Liver (tissue), 9 donors: ENCODE data around the gene EXOSC5. TPM values are rescaled to one million over a fixed set of nuclear protein-coding genes. Genes with fewer than 3 reads are reported as not detected.

Experiments used
- DNase-seq: peaks from one replicate; pipeline ENCODE4 v3.0.0-alpha.2; 2017; ENCODE audit warnings: low spot score
- H3K27ac ChIP-seq, 2 donors: one replicate each; pipeline ENCODE4 v1.7.0; 2013; ENCODE audit warnings: inconsistent platforms in 2 of 2, low read length in 2 of 2, control low read depth in 1 of 2, low read depth in 1 of 2, mild to moderate bottlenecking in 1 of 2
- H3K27me3 ChIP-seq, 4 donors: one replicate each; pipeline versions ENCODE4 v1.6.1 to v1.7.0; 2013; ENCODE audit warnings: low read length in 3 of 4, inconsistent platforms in 1 of 4, mild to moderate bottlenecking in 1 of 4, moderate library complexity in 1 of 4; ENCODE audit not compliant: control insufficient read depth in 4 of 4, insufficient read depth in 4 of 4
- H3K36me3 ChIP-seq, 4 donors: one replicate each; pipeline versions ENCODE4 v1.6.1 to v1.7.0; 2013; ENCODE audit warnings: low read length in 3 of 4, mild to moderate bottlenecking in 3 of 4, low read depth in 1 of 4, moderate library complexity in 1 of 4; ENCODE audit not compliant: control insufficient read depth in 4 of 4, insufficient read depth in 3 of 4
- H3K4me1 ChIP-seq, 4 donors: one replicate each; pipeline versions ENCODE4 v1.6.1 to v1.7.0; 2013; ENCODE audit warnings: low read length in 3 of 4, mild to moderate bottlenecking in 3 of 4, moderate library complexity in 1 of 4; ENCODE audit not compliant: control insufficient read depth in 4 of 4, insufficient read depth in 4 of 4
- H3K4me3 ChIP-seq, 3 donors: one replicate each; pipeline versions ENCODE4 v1.6.1 to v1.7.0; 2013; ENCODE audit warnings: low read length in 3 of 3, control low read depth in 1 of 3, low read depth in 1 of 3, mild to moderate bottlenecking in 1 of 3
- H3K9ac ChIP-seq, 2 donors: one replicate each; pipeline ENCODE4 v1.7.0; 2013; ENCODE audit warnings: low read length in 2 of 2, mild to moderate bottlenecking in 2 of 2, moderate library complexity in 2 of 2, control low read depth in 1 of 2, low read depth in 1 of 2
- H3K9me3 ChIP-seq, 4 donors: one replicate each; pipeline versions ENCODE4 v1.6.1 to v1.7.0; 2013; ENCODE audit warnings: low read length in 3 of 4; ENCODE audit not compliant: control insufficient read depth in 4 of 4
- EGR1 ChIP-seq, 2 donors: IDR thresholded peaks; 2 replicates each; pipeline ENCODE4 v1.6.1; 2016 to 2018; ENCODE audit warnings: antibody characterized with exemption in 2 of 2, low read depth in 2 of 2
- FOXA1 ChIP-seq: IDR thresholded peaks from 2 replicates; pipeline ENCODE4 v1.6.1; 2016; ENCODE audit warnings: antibody characterized with exemption
- FOXA2 ChIP-seq: IDR thresholded peaks from 2 replicates; pipeline ENCODE4 v1.6.1; 2016; ENCODE audit warnings: antibody characterized with exemption
- HNF4A ChIP-seq, 2 donors: conservative IDR thresholded peaks; 2 replicates each; pipeline ENCODE4 v1.6.1; 2016; ENCODE audit warnings: antibody characterized with exemption in 2 of 2, mild to moderate bottlenecking in 2 of 2
- NR2F2 ChIP-seq: IDR thresholded peaks from 2 replicates; pipeline ENCODE4 v1.6.1; 2016; ENCODE audit warnings: antibody characterized with exemption
- RAD21 ChIP-seq, 2 donors: IDR thresholded peaks; 2 replicates each; pipeline ENCODE4 v1.6.1; 2016; ENCODE audit warnings: antibody characterized with exemption in 2 of 2, mild to moderate bottlenecking in 2 of 2
- RXRA ChIP-seq, 2 donors: IDR thresholded peaks; 2 replicates each; pipeline ENCODE4 v1.6.1; 2017 to 2018; ENCODE audit warnings: antibody characterized with exemption in 2 of 2, mild to moderate bottlenecking in 1 of 2
- SP1 ChIP-seq: IDR thresholded peaks from 2 replicates; pipeline ENCODE4 v1.6.1; 2018; ENCODE audit warnings: antibody characterized with exemption, mild to moderate bottlenecking
- TAF1 ChIP-seq: conservative IDR thresholded peaks from 2 replicates; pipeline ENCODE4 v1.6.1; 2016; ENCODE audit warnings: antibody characterized with exemption, mild to moderate bottlenecking
- YY1 ChIP-seq: IDR thresholded peaks from 2 replicates; pipeline ENCODE4 v1.6.1; 2016; ENCODE audit warnings: antibody characterized with exemption, mild to moderate bottlenecking
- WGBS: extraction: QIAGEN DNeasy Blood & Tissue Kit; methylation state at CpG from one replicate; pipeline ENCODE4 v1.1.7; 2013; 5-methylcytosine and 5-hydroxymethylcytosine counted together
- polyA plus RNA-seq, 2 donors: library from polyadenylated mRNA; stranded (reverse) in 1 of 2; unstranded in 1 of 2; fragments of 200-250 nt in 1 of 2; fragments of >200 nt in 1 of 2; fragmentation: Nextera tagmentation in 1 of 2; extraction: Ambion mirVana in 1 of 2; gene quantifications; one replicate each; pipeline versions ENCODE4 v1.2.1 to v1.2.3, GENCODE V29; 2013 to 2015
- total RNA-seq, 2 donors: library from RNA; depleted of rRNA; stranded (reverse); fragments of >200 nt; gene quantifications; one replicate each; pipeline ENCODE4 v1.2.3, GENCODE V29; 2014
- TF ChIP-seq, protein P1 (sequence below): fragments of 150-350 bp; IDR thresholded peaks from 2 replicates; pipeline ENCODE4 v1.5.1; 2017; ENCODE audit warnings: improper control_type of control experiment, low read depth, low read length; ENCODE audit not compliant: missing input control
- TF ChIP-seq, protein P2 (sequence below): IDR thresholded peaks from 2 replicates; pipeline ENCODE4 v1.6.1; 2016; ENCODE audit warnings: antibody characterized with exemption
- TF ChIP-seq, protein P3 (sequence below): IDR thresholded peaks from 2 replicates; pipeline ENCODE4 v1.6.1; 2016; ENCODE audit warnings: antibody characterized with exemption, mild to moderate bottlenecking
- TF ChIP-seq, protein P4 (sequence below): IDR thresholded peaks from 2 replicates; pipeline ENCODE4 v1.6.1; 2016; ENCODE audit warnings: antibody characterized with exemption
- donor health status: healthy.
- donor health status: healthy.
- donor health status: healthy.
- donor health status: healthy.
- donor health status: healthy.

Gene EXOSC5
- total and polyA plus RNA-seq, 4 donors = 8.3 to 26.7 (median 18.9) TPM

GRCh38 chr19:41434450-41434849, 37.3 kb upstream of the EXOSC5 start (continued):
- TF ChIP-seq, protein P1, sequence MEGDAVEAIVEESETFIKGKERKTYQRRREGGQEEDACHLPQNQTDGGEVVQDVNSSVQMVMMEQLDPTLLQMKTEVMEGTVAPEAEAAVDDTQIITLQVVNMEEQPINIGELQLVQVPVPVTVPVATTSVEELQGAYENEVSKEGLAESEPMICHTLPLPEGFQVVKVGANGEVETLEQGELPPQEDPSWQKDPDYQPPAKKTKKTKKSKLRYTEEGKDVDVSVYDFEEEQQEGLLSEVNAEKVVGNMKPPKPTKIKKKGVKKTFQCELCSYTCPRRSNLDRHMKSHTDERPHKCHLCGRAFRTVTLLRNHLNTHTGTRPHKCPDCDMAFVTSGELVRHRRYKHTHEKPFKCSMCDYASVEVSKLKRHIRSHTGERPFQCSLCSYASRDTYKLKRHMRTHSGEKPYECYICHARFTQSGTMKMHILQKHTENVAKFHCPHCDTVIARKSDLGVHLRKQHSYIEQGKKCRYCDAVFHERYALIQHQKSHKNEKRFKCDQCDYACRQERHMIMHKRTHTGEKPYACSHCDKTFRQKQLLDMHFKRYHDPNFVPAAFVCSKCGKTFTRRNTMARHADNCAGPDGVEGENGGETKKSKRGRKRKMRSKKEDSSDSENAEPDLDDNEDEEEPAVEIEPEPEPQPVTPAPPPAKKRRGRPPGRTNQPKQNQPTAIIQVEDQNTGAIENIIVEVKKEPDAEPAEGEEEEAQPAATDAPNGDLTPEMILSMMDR = no peak
- TF ChIP-seq, protein P2, sequence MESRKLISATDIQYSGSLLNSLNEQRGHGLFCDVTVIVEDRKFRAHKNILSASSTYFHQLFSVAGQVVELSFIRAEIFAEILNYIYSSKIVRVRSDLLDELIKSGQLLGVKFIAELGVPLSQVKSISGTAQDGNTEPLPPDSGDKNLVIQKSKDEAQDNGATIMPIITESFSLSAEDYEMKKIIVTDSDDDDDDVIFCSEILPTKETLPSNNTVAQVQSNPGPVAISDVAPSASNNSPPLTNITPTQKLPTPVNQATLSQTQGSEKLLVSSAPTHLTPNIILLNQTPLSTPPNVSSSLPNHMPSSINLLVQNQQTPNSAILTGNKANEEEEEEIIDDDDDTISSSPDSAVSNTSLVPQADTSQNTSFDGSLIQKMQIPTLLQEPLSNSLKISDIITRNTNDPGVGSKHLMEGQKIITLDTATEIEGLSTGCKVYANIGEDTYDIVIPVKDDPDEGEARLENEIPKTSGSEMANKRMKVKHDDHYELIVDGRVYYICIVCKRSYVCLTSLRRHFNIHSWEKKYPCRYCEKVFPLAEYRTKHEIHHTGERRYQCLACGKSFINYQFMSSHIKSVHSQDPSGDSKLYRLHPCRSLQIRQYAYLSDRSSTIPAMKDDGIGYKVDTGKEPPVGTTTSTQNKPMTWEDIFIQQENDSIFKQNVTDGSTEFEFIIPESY = no peak

- no peak overlapping the region for H3K27ac ChIP-seq
- no peak for DNase-seq
Observed at GRCh38 chr19:41433171-41433570, 36.0 kb upstream of the EXOSC5 start.

GRCh38 chr19:41431426-41432386, 34.5 kb upstream of the EXOSC5 start:
- no peaks in the 10 kb centered on the region for H3K9me3 ChIP-seq
- no peaks in the 10 kb centered on the region for H3K27me3 ChIP-seq
- H3K4me1 ChIP-seq = peaks cover 0 to 20% (median 15%) of the 10 kb centered on the region in 4 donors
- H3K9ac ChIP-seq = no peak overlapping the region
- no peak overlapping the region for H3K4me3 ChIP-seq
- peak; percentile 78 for TF ChIP-seq SP1
- no peak for TF ChIP-seq TAF1
- TF ChIP-seq, protein P2 = no peak
- TF ChIP-seq RAD21 (IDR thresholded peaks at IDR 0.05) = peak; percentile 70 to 76
- TF ChIP-seq FOXA1 = no peak
- peak; percentile 82 to 83 for TF ChIP-seq RXRA (IDR thresholded peaks at IDR 0.05)
- TF ChIP-seq, protein P1 = peak; percentile 33
- peak; percentile 95 for TF ChIP-seq YY1
- TF ChIP-seq, protein P3, sequence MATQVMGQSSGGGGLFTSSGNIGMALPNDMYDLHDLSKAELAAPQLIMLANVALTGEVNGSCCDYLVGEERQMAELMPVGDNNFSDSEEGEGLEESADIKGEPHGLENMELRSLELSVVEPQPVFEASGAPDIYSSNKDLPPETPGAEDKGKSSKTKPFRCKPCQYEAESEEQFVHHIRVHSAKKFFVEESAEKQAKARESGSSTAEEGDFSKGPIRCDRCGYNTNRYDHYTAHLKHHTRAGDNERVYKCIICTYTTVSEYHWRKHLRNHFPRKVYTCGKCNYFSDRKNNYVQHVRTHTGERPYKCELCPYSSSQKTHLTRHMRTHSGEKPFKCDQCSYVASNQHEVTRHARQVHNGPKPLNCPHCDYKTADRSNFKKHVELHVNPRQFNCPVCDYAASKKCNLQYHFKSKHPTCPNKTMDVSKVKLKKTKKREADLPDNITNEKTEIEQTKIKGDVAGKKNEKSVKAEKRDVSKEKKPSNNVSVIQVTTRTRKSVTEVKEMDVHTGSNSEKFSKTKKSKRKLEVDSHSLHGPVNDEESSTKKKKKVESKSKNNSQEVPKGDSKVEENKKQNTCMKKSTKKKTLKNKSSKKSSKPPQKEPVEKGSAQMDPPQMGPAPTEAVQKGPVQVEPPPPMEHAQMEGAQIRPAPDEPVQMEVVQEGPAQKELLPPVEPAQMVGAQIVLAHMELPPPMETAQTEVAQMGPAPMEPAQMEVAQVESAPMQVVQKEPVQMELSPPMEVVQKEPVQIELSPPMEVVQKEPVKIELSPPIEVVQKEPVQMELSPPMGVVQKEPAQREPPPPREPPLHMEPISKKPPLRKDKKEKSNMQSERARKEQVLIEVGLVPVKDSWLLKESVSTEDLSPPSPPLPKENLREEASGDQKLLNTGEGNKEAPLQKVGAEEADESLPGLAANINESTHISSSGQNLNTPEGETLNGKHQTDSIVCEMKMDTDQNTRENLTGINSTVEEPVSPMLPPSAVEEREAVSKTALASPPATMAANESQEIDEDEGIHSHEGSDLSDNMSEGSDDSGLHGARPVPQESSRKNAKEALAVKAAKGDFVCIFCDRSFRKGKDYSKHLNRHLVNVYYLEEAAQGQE = no peak
- TF ChIP-seq FOXA2 = peak; percentile 17
- no peak for TF ChIP-seq NR2F2
- no peak for TF ChIP-seq EGR1 (IDR thresholded peaks at IDR 0.05; ENCODE audit: low read depth in 2 of 2)
- TF ChIP-seq HNF4A (conservative IDR thresholded peaks at IDR 0.05) = peak; percentile 29 to 55
- peak; percentile 53 for DNase-seq
- WGBS = 57% methylated on average over 23 of the region's 23 CpGs
- H3K27ac ChIP-seq = peak overlapping the region; percentile 3 to 70
- peaks cover 0 to 20% (median 3%) of the 10 kb centered on the region in 4 donors for H3K36me3 ChIP-seq

More at GRCh38 chr19:41433171-41433570, 36.0 kb upstream of the EXOSC5 start:
- Histone ChIP-seq H3K9me3 (no peaks in the 10 kb centered on the region), H3K4me3 (no peak overlapping the region), H3K27me3 (no peaks in the 10 kb centered on the region), H3K9ac (no peak overlapping the region), H3K4me1 (peaks cover 0 to 20% (median 15%) of the 10 kb centered on the region in 4 donors), H3K36me3 (peaks cover 0 to 18% (median 6%) of the 10 kb centered on the region in 4 donors)
- 95% methylated on average over 18 of the region's 18 CpGs for WGBS
- TF ChIP-seq, protein P4, sequence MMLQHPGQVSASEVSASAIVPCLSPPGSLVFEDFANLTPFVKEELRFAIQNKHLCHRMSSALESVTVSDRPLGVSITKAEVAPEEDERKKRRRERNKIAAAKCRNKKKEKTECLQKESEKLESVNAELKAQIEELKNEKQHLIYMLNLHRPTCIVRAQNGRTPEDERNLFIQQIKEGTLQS = no peak
